HG02642 (cell line): ENCODE measurements around the gene SHISAL2A.

Experiments used
- ATAC-seq: cut with Tn5 transposase; IDR thresholded peaks from one replicate; pipeline ENCODE4 v1.9.1; 2021; ENCODE audit warnings: mild to moderate bottlenecking; ENCODE audit not compliant: unreplicated experiment, poor library complexity

The SHISAL2A gene

GRCh38 chr1:52632732-52633290 lies at the start of gene SHISAL2A:
SHISAL2A (plus strand) TSS chr1:52633168; CDS start chr1:52633494, 326 bp downstream.
- ATAC-seq = no peak

GRCh38 chr1:52585474-52585873 lies 47.5 kb upstream of the SHISAL2A start:
- no peak for ATAC-seq

GRCh38 chr1:52588027-52588426 lies 44.9 kb upstream of the SHISAL2A start:
- no peak for ATAC-seq

- no peak for ATAC-seq
Observed at GRCh38 chr1:52588535-52588934, 44.4 kb upstream of the SHISAL2A start.

GRCh38 chr1:52590266-52590665 lies 42.7 kb upstream of the SHISAL2A start:
- no peak for ATAC-seq

GRCh38 chr1:52592637-52593323 lies 40.2 kb upstream of the SHISAL2A start:
- no peak for ATAC-seq

- ATAC-seq = no peak
Observed at GRCh38 chr1:52593495-52593894, 39.5 kb upstream of the SHISAL2A start.

- ATAC-seq = no peak
Observed at GRCh38 chr1:52595061-52595460, 37.9 kb upstream of the SHISAL2A start.

GRCh38 chr1:52597912-52598311 lies 35.1 kb upstream of the SHISAL2A start:
- no peak for ATAC-seq

GRCh38 chr1:52598729-52599128 lies 34.2 kb upstream of the SHISAL2A start:
- no peak for ATAC-seq

GRCh38 chr1:52599236-52599635 lies 33.7 kb upstream of the SHISAL2A start:
- ATAC-seq = no peak

- no peak for ATAC-seq
Observed at GRCh38 chr1:52600533-52601179, 32.3 kb upstream of the SHISAL2A start.

GRCh38 chr1:52601519-52601918 lies 31.4 kb upstream of the SHISAL2A start:
- no peak for ATAC-seq

- no peak for ATAC-seq
Observed at GRCh38 chr1:52601991-52602855, 30.7 kb upstream of the SHISAL2A start, which contains the start of gene GPX7. GPX7 (plus strand) TSS chr1:52602371; CDS start chr1:52602410, 39 bp downstream.

GRCh38 chr1:52602856-52603600 lies 29.9 kb upstream of the SHISAL2A start:
- no peak for ATAC-seq

GRCh38 chr1:52603630-52604029 lies 29.3 kb upstream of the SHISAL2A start:
- ATAC-seq = no peak

GRCh38 chr1:52604063-52604770 lies 28.8 kb upstream of the SHISAL2A start:
- ATAC-seq = no peak

GRCh38 chr1:52613636-52614373 lies 19.2 kb upstream of the SHISAL2A start:
- no peak for ATAC-seq

- ATAC-seq = no peak
Observed at GRCh38 chr1:52614671-52615070, 18.3 kb upstream of the SHISAL2A start.
